SW480 (cell line): ENCODE data around the gene AGER.

ENCODE experiments used
- DNase-seq: peaks from one replicate; pipeline ENCODE4 v3.0.0-alpha.2; 2016; ENCODE audit warnings: low spot score

AGER gene

DNA sequence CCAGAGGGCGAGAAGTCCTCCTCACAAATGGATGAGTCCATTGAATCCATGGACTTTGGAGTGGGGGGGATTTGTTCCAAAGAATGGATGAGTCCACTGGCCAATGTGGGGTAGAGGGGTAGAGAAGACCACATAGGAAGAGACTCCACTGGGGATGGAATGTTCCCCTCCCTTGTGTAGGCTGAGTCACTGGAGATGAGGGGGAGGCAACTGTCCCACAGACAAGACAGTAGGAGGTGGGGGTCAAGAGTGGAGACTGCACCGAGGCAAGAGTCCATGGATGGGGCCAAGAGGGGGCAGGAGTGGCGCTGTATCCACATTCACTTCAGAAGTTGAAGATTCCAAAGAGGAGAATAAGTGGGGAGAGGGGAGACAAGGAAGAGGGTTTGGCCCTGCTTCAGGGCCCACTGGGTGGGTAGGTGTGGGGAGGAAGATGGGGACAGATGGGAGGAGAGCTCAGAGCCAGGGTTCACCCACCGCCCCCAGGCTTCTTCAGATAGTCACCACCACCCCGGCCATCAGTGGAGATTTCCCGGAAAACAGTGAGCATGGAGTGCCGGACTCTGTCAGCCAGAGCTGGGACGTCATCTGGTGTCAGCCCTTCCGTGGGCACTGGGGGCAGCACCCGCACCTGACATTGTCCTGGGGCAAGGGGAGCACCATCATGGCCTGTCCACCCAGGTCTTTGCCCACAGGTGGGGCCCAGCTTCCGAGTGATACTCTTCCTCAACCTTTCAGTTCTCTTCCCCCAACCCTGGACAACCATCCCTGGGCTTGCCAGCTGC is 15.1 kb downstream of the AGER start:
- no peak for DNase-seq

- no peak for DNase-seq
These were observed 15.7 kb downstream of the AGER start for GRCh38 chr6:32168350-32168749.

- DNase-seq, result no peak
These were observed 16.2 kb downstream of the AGER start for GRCh38 chr6:32167761-32168262.

DNA sequence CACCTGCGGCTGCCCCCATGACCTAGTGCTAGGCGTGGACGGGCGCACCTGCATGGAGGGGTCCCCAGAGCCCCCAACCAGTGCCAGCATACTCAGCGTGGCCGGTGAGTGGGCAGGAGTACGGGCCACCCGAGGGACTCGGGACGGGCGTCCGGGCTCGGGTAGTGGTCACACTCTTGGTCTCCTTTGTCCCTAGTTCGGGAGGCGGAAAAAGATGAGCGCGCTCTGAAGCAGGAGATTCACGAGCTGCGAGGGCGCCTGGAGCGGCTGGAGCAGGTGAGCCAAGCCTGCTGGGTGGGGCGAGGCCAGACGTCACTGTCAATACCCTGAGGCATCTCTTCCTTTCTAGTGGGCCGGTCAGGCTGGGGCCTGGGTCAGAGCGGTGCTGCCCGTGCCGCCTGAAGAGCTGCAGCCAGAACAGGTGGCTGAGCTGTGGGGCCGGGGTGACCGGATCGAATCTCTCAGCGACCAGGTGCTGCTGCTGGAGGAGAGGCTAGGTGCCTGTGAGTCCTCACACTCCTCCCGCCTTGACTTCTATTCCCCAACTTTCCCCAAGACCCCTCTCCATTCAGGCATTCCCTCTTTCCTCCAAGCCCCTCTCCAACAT is 16.8 kb downstream of the AGER start:
- DNase-seq, result no peak

GRCh38 chr6:32166411-32167061 is 17.5 kb downstream of the AGER start:
- DNase-seq, result no peak

DNA sequence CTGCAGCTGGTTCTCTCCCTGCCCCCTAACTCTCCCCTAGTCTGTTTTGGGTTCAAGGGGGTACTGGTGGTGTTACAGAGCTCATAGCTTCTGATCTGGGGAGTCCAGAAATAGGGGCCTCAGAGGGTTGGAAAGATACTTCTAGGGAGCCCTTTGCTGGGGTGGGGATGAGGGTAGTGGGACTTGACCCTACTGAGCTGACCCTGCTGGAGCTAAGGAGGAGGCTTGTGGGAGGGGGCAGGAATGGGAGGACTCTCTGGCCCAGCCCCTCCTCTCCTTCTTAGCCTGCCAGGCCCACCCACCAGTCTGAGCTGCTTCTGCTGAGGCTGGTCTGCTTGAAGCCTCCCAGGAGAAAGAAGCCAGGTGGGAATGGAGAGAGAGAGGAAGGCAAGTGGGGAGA is 19.8 kb downstream of the AGER start, which contains the start of gene EGFL8:
EGFL8 (plus strand) TSS at position 301 of the 400 bp plus-strand sequence. CDS start 1,571 bp downstream, outside the sequence.
- DNase-seq, result no peak

GRCh38 chr6:32163559-32164258 is 20.3 kb downstream of the AGER start:
- DNase-seq, result no peak

- no peak for DNase-seq
These were observed 26.0 kb downstream of the AGER start for GRCh38 chr6:32158052-32158451.

- no peak for DNase-seq
These were observed 27.2 kb downstream of the AGER start for GRCh38 chr6:32156891-32157290.

GRCh38 chr6:32154514-32155161 is 29.4 kb downstream of the AGER start:
- DNase-seq, result peak; percentile 78

GRCh38 chr6:32153564-32154513 is 30.2 kb downstream of the AGER start, which contains the start of gene PPT2:
Gene PPT2 (plus strand): TSS chr6:32154141. CDS start chr6:32154595, 454 bp downstream.
- DNase-seq, result peak; percentile 81

DNA sequence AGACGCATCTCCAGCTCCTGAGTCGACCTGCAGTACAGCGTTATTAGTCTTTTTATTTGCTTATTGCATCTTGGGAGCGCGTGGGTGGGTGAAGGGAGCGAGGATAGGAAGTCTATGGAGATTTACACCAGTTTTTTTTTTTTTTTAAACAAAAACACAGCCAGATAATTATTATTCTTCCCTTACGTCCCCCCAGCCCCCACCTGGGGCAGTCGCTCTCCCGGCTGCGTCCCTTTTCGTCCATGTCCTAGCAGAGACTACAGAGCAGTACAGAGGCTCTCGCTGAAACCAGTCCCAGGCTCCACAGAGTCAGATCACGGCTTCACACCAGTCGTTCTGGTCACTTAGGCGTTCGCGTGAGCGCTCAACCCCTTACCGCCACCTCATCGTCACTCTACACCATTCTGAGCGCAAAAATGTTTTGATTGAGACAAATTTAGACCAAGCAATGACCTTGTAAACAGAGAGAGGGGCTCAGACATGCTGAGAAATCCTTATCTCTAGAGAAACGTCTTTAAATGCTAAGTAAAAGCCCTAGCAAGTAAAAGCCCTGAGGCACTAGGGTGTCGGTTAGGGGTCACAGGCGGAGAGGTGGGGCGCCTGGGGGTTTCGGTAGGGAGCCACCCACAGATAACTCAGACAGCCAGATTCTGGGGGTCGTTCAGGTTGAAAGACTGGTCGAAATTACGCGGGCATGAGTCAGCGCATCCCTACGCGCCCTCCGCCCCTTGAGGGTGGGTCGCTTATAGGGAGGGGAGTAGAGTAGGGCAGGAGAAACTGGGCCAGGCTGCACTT is 31.1 kb downstream of the AGER start:
- peak; percentile 18 for DNase-seq

GRCh38 chr6:32151863-32152768 is 31.9 kb downstream of the AGER start, which contains the start of gene PRRT1:
Gene PRRT1 (minus strand): TSS chr6:32151939. CDS start chr6:32151827, 112 bp downstream.
- no peak for DNase-seq

- no peak for DNase-seq
These were observed 32.7 kb downstream of the AGER start for GRCh38 chr6:32151181-32151862.

DNA sequence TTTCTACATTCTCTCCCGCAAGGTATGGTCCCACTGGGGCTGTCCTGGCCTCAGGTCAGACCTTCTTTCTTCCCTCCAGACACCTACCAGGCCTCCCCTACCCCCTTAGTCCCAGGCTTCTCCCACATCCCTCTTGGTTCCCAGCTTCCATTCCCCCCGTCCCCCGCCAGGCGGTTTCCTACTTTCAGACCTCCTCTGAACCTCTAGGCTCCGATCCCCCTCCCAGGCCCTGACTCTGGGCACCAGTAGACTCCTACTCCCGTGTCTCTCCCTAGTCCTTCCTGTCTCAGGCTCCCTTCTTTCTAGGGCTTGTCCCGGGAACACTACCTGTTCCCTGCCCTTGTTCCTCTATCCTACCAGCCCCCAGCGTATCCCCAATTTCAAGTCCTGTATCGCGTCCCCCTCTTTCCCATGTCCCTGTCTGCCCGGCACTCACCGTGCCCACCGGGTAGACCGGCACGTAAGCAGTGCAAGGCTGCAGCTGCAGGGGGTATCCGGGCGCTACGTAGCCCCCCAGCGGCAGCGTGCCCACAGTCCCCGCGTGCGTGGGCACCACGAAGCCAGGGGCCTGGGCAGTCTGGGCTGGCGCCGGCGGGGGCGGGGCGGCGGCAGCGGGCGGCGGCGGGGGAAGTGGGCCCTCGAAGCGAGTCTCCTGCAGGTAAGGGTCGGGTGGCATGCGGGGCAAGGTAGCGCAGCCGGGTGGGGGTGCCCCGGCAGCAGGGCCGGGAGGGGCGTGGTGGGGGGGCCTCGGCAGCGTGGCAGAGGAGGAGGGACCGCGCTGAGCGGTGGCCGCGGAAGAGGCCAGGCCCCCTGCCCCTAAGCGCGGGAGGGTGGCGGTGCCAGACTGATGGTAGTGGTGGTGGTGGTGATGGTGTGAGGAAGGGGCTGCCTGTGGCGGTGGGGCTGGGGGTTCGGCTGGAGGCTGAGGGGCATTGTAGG is 33.9 kb downstream of the AGER start:
- no peak for DNase-seq

DNA sequence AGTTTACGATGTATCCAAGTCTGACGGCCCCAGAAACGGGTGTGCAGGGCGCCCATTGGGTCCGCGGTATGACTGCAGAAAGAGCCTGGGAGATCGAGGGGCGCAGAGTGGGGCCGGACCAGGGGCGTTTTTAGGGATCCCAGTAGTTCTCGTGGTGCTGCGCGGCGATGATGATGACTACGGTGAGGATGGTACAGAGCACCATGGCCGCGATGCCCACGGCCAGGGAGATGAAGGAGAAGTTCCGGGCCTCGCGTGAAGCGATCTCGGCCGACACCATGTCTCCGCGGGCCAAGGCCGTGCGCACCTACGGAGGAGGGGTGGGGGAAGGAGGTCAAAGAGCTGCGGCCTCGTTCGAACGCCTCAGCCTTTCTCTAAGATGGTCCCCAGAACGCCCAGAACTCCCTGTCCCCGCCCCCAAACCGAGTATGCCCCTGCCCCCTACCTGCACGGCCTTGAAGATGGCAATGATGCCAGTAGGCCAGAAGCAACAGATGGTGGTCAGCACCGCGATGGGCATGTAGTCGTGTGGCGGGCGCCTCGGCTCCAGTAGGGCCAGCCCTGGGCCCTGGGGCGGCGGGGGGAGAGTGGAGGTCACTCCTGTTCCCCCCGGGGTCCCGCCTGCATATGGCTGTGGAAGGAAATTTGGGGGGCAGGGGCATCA is 34.8 kb downstream of the AGER start:
- no peak for DNase-seq
